ENCODE data around the gene CFAP77.

GRCh38 chr9:132418726-132419363, 8.8 kb downstream of the CFAP77 start:
- TF ChIP-seq CTCF (IDR thresholded peaks at IDR 0.05) (no peak), ZFX (IDR thresholded peaks at IDR 0.05; ENCODE audit: borderline replicate concordance) (no peak)

Measured in 22Rv1 (cell line).